Nephron progenitor cell (in vitro differentiated cells): ENCODE results near the gene SERPINB5.

Source experiments
- DNase-seq: peaks from one replicate; pipeline ENCODE4 v3.0.0; 2021
- H3K27ac Mint-ChIP-seq: 2 replicates; pipeline ENCODE4 v1.8.0; 2021; ENCODE audit warnings: mild to moderate bottlenecking, moderate library complexity, mixed read lengths
- H3K27me3 Mint-ChIP-seq: 2 replicates; pipeline ENCODE4 v1.8.0; 2021; ENCODE audit warnings: mild to moderate bottlenecking, low read depth, mixed read lengths; ENCODE audit not compliant: poor library complexity
- H3K36me3 Mint-ChIP-seq: 2 replicates; pipeline ENCODE4 v1.8.0; 2021; ENCODE audit warnings: low read depth, mixed read lengths
- H3K4me1 Mint-ChIP-seq: 2 replicates; pipeline ENCODE4 v1.8.0; 2021; ENCODE audit warnings: mixed read lengths
- H3K4me3 Mint-ChIP-seq: 2 replicates; pipeline ENCODE4 v1.8.0; 2021; ENCODE audit warnings: mild to moderate bottlenecking, moderate library complexity, mixed read lengths
- H3K9me3 Mint-ChIP-seq: 2 replicates; pipeline ENCODE4 v1.8.0; 2021; ENCODE audit warnings: mild to moderate bottlenecking, moderate library complexity, mixed read lengths
- TF ChIP-seq, protein P1 (sequence below): fragments of 200-600 bp; sonication (generic); IDR thresholded peaks from 2 replicates; pipeline ENCODE4 v1.5.0; 2021; ENCODE audit warnings: antibody characterized with exemption

The SERPINB5 gene

DNA sequence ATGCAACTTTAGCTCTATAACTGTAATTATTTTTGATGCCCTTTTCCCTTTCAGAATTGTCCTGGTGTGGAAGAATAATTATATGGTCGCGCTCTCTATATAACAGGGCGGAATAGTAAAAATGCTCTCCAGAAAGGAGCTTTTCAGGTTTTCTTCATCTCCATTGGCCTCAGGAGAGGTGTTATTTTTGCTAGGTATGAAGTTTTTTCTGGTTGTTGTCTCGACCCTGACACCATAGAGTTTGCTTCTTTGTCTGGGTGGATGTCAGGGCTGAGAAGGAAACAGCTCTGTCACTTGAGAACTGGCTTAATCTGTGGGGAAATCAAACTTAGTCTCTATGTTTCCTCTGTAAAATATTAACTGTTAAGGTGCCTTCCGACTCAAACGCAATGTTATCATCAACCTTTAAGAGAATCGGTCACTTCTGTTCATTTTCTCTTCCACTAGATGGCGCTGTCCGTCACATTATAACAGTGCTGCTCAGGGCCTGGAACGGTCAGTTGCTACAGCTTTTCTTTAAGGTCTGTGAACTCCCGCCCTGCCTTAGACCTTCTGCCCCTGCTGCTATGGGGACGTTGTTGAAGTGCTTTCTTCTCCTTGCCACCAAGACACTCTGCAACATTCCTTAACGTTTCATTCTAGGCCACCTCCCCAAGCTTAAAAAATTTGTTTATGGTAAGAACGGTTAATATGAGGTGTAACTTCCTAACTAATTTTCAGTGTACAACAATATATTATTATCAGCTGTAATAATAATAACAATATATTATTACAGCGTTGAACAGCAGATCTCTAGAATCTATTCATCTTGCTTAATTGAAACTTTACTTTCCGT lies 41.6 kb downstream of the SERPINB5 start:
- Mint-ChIP-seq H3K9me3 (no peaks in the 10 kb centered on the region), H3K4me1 (peaks cover 17% of the 10 kb centered on the region), H3K27ac (no peak overlapping the region), H3K4me3 (no peak overlapping the region), H3K27me3 (peaks cover 18% of the 10 kb centered on the region), H3K36me3 (no peaks in the 10 kb centered on the region)
- peak; percentile 69 for DNase-seq
- TF ChIP-seq, protein P1, sequence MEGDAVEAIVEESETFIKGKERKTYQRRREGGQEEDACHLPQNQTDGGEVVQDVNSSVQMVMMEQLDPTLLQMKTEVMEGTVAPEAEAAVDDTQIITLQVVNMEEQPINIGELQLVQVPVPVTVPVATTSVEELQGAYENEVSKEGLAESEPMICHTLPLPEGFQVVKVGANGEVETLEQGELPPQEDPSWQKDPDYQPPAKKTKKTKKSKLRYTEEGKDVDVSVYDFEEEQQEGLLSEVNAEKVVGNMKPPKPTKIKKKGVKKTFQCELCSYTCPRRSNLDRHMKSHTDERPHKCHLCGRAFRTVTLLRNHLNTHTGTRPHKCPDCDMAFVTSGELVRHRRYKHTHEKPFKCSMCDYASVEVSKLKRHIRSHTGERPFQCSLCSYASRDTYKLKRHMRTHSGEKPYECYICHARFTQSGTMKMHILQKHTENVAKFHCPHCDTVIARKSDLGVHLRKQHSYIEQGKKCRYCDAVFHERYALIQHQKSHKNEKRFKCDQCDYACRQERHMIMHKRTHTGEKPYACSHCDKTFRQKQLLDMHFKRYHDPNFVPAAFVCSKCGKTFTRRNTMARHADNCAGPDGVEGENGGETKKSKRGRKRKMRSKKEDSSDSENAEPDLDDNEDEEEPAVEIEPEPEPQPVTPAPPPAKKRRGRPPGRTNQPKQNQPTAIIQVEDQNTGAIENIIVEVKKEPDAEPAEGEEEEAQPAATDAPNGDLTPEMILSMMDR, result peak; percentile 72

DNA sequence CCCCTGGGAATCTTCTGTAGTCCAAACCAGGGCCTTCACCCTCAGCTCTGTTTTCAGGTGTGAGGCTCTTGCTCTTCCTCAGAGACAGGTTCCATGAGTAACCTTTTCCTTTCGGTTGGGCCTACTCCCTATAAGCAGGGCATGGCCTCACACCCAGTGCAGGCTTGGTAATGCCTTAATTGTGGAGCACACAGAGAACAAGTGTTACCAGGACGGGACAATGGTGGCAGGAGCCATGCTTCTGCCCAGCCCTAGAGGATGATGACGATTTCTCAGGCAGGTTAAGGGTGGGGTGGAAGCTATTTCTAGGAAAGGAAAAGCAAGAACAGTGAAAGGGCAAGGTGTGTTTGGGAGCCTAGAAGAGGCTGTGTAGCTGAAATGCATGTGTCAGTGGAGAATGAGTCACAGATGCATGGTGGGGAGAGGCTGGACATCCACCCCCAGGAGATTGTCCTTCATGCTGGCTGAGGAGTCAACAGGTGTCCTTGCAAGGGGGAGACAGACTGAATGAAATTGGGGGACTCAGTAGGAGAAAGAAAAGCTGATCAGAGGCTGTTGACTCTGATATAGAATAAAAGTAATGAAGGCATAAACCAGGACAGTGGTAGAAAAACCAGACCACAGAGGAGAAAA lies 43.4 kb downstream of the SERPINB5 start:
- Mint-ChIP-seq H3K27ac (no peak overlapping the region), H3K4me1 (peaks cover 17% of the 10 kb centered on the region), H3K27me3 (peaks cover under 1% of the 10 kb centered on the region), H3K4me3 (no peak overlapping the region), H3K36me3 (no peaks in the 10 kb centered on the region), H3K9me3 (no peaks in the 10 kb centered on the region)
- no peak for DNase-seq
- TF ChIP-seq, protein P1, result no peak

DNA sequence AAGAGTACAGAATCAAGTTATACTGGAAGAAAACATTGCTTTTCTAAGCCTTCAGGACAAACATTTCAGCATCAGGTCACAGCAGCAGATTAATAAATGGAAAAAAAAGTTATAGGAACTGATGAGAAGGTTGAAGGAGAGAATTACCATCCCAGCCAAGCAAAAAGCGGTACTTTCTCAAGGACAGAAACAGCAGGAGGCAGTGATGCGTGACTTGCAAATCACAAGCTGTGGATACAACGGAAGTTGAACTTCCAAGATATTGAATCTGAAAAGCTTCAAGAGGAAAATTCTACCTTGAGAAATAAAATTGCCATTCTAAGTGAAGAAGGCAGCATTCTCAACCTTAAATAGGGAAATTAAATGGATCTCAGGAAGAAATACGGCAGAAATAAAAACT lies 46.9 kb downstream of the SERPINB5 start:
- Mint-ChIP-seq H3K36me3 (no peaks in the 10 kb centered on the region), H3K27ac (no peak overlapping the region), H3K9me3 (no peaks in the 10 kb centered on the region), H3K4me1 (peaks cover 12% of the 10 kb centered on the region), H3K27me3 (no peaks in the 10 kb centered on the region), H3K4me3 (no peak overlapping the region)
- DNase-seq, result no peak
- TF ChIP-seq, protein P1, result no peak

DNA sequence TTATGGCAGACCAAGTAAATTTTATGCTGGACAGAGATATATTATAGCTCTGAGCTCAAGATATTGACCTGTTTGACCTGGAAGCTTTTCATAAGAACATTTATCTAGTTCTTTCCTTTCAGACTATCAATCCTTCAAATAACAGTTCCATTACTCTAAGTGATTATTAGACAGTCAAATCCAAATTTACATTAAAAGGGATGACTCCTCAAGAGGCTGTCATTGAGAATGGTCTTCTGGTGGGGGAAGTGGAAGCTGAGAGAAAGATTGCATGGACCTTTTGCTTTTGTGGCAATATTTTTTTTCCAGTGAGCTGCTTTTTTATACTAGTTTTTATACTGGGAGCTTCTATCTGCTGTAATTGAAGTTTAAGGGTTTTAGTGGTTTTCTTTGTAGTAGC lies 50.5 kb downstream of the SERPINB5 start:
- no peaks in the 10 kb centered on the region for H3K9me3 Mint-ChIP-seq
- no peak overlapping the region for H3K27ac Mint-ChIP-seq
- peaks cover 8% of the 10 kb centered on the region for H3K4me1 Mint-ChIP-seq
- H3K4me3 Mint-ChIP-seq, result no peak overlapping the region
- DNase-seq, result no peak
- H3K36me3 Mint-ChIP-seq, result no peaks in the 10 kb centered on the region
- TF ChIP-seq, protein P1, result no peak
- H3K27me3 Mint-ChIP-seq, result no peaks in the 10 kb centered on the region

DNA sequence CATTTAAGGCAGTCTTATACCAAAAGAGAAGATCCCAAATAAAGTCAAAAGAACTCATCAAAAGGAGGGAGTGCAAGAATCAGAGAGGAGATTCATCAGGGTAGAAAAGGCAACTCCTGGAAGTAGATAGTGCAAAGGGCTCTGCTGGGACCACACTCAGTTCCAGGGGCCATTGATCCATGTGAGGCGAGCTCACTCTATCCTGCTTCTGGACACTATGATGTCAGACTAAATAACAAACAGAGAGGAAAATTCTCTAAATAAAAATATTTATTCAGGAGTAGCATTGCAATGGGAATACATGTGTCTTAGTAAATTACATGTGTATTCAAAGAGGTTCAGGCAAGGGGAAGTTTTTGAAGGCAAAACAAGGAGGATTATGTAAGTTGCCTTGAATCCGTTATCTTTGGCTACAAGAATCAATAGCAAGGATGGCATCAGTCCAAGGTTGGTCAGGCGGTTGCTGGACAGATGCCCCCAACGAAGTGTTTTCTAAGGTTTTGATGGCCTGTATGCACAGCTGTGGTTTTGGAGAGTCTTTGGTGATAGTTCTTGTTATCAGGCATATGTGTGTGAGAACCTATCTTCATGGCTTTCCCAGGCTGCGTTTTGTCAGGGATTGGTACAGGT lies 52.2 kb downstream of the SERPINB5 start:
- Mint-ChIP-seq H3K36me3 (no peaks in the 10 kb centered on the region), H3K9me3 (no peaks in the 10 kb centered on the region), H3K4me3 (no peak overlapping the region), H3K27ac (no peak overlapping the region), H3K27me3 (peaks cover 4% of the 10 kb centered on the region), H3K4me1 (no peaks in the 10 kb centered on the region)
- TF ChIP-seq, protein P1, result no peak
- DNase-seq, result no peak
